A673 (cell line): ENCODE measurements around the gene KHDC1L. TPM values are rescaled to one million over a fixed set of nuclear protein-coding genes. Genes with fewer than 3 reads are reported as not detected.
"Not testable (repeated sequence)": the region's sequence is repeated elsewhere in the genome, so short reads cannot be mapped to it uniquely, and the experiment has no call there.

Experiments
- BruUV-seq: library from RNA; stranded (reverse); fragments of 400-500 nt; replicated peaks from 2 replicates; lab custom pipeline; 2021; lab: Mats Ljungman, UMichigan
- CTCF ChIA-PET: fragments of 300-600 bp; sonication (Branson Sonifier 250); formaldehyde crosslinking; loops from one replicate; lab custom pipeline; 2022; ENCODE audit warnings: antibody characterized with exemption; lab: Charles Lee
- POLR2A ChIA-PET: fragments of 300-600 bp; sonication (Branson Sonifier 250); formaldehyde crosslinking; loops from one replicate; lab custom pipeline; 2022; ENCODE audit warnings: antibody characterized with exemption; ENCODE audit not compliant: low non-redundant PET; lab: Charles Lee
- DNase-seq: peaks from one replicate; pipeline ENCODE4 v3.0.0-alpha.2; 2015; ENCODE audit warnings: low spot score
- H3K27ac ChIP-seq: fragments of 200-600 bp; sonication (generic); 2 replicates; pipeline ENCODE4 v1.5.1; 2016; ENCODE audit warnings: mixed run types, low read depth, mild to moderate bottlenecking, mixed read lengths, antibody characterized with exemption, low read length; ENCODE audit not compliant: poor library complexity, severe bottlenecking
- H3K27me3 ChIP-seq: fragments of 200-600 bp; sonication (generic); replicated peaks from 2 replicates; pipeline ENCODE4 v1.6.1; 2017; ENCODE audit warnings: mixed run types, low read depth, mild to moderate bottlenecking, mixed read lengths, antibody characterized with exemption, low read length; ENCODE audit not compliant: insufficient read depth, poor library complexity
- H3K36me3 ChIP-seq: fragments of 200-600 bp; sonication (generic); 2 replicates; pipeline ENCODE4 v1.6.1; 2016; ENCODE audit warnings: mixed run types, mild to moderate bottlenecking, mixed read lengths, antibody characterized with exemption, low read length; ENCODE audit not compliant: insufficient read depth, poor library complexity, severe bottlenecking
- H3K4me1 ChIP-seq: fragments of 200-600 bp; sonication (generic); 2 replicates; pipeline ENCODE4 v1.6.1; 2017; ENCODE audit warnings: mixed run types, mild to moderate bottlenecking, mixed read lengths, antibody characterized with exemption, low read length; ENCODE audit not compliant: insufficient read depth, poor library complexity, severe bottlenecking
- H3K4me3 ChIP-seq: fragments of 200-600 bp; sonication (generic); 2 replicates; pipeline ENCODE4 v1.5.1; 2016; ENCODE audit warnings: low read depth, mixed run types, mild to moderate bottlenecking, mixed read lengths, low read length; ENCODE audit not compliant: poor library complexity, severe bottlenecking
- H3K9me3 ChIP-seq: fragments of 200-600 bp; sonication (generic); 2 replicates; pipeline ENCODE4 v1.6.1; 2016; ENCODE audit warnings: mixed run types, low read depth, mild to moderate bottlenecking, mixed read lengths, antibody characterized with exemption, low read length; ENCODE audit not compliant: poor library complexity, severe bottlenecking
- EZH2 ChIP-seq: fragments of 200-600 bp; sonication (generic); IDR thresholded peaks from 2 replicates; pipeline ENCODE4 v1.6.1; 2017; ENCODE audit warnings: borderline replicate concordance, low read depth, mild to moderate bottlenecking, mixed read lengths, antibody characterized with exemption, low read length; ENCODE audit not compliant: poor library complexity, severe bottlenecking
- intact Hi-C: fragments of 100-400 bp; cut with micrococcal nuclease; formaldehyde crosslinking; loops from one replicate; pipeline ENCODE4 v1.10.0; 2022; ENCODE audit not compliant: unreplicated experiment
- total RNA-seq: library from RNA; stranded (reverse); gene quantifications from 2 replicates; pipeline ENCODE4 v1.2.3, GENCODE V29; 2021
- TF ChIP-seq, protein P1 (sequence below): fragments of 300-800, 200-600 bp; sonication (generic); conservative IDR thresholded peaks from 2 replicates; pipeline ENCODE4 v1.5.1; 2017; ENCODE audit warnings: low read depth, mild to moderate bottlenecking, antibody characterized with exemption, low read length, moderate library complexity, mixed read lengths

Gene KHDC1L
- total RNA-seq, 1 experiment from 2014 or later, result not detected

- no peak overlapping the region for H3K4me3 ChIP-seq
- ChIA-PET CTCF (no interaction called here), POLR2A (no interaction called here)
- TF ChIP-seq, protein P1, sequence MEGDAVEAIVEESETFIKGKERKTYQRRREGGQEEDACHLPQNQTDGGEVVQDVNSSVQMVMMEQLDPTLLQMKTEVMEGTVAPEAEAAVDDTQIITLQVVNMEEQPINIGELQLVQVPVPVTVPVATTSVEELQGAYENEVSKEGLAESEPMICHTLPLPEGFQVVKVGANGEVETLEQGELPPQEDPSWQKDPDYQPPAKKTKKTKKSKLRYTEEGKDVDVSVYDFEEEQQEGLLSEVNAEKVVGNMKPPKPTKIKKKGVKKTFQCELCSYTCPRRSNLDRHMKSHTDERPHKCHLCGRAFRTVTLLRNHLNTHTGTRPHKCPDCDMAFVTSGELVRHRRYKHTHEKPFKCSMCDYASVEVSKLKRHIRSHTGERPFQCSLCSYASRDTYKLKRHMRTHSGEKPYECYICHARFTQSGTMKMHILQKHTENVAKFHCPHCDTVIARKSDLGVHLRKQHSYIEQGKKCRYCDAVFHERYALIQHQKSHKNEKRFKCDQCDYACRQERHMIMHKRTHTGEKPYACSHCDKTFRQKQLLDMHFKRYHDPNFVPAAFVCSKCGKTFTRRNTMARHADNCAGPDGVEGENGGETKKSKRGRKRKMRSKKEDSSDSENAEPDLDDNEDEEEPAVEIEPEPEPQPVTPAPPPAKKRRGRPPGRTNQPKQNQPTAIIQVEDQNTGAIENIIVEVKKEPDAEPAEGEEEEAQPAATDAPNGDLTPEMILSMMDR, result no peak
- TF ChIP-seq EZH2, result no peak
- BruUV-seq, result no TSS peak
- DNase-seq, result no peak
- H3K9me3 ChIP-seq, result no peaks in the 10 kb centered on the region
- no peaks in the 10 kb centered on the region for H3K4me1 ChIP-seq
- intact Hi-C loops, result no loop called here
- no peaks in the 10 kb centered on the region for H3K27me3 ChIP-seq
- no peak overlapping the region for H3K27ac ChIP-seq
- no peaks in the 10 kb centered on the region for H3K36me3 ChIP-seq
Observed at GRCh38 chr6:73234733-73235132, 9.4 kb upstream of the KHDC1L start.

- H3K4me1 ChIP-seq, intact Hi-C loops, H3K9me3 ChIP-seq, H3K27me3 ChIP-seq, H3K27ac ChIP-seq, H3K36me3 ChIP-seq, POLR2A ChIA-PET, H3K4me3 ChIP-seq, CTCF ChIA-PET, BruUV-seq: not testable (repeated sequence)
- peak; percentile 38 for DNase-seq
Observed at GRCh38 chr6:73233971-73234370, 8.7 kb upstream of the KHDC1L start.

- H3K27me3 ChIP-seq, result no peaks in the 10 kb centered on the region
- POLR2A ChIA-PET, result no interaction called here
- no peak overlapping the region for H3K27ac ChIP-seq
- intact Hi-C loops, result no loop called here
- BruUV-seq, result no TSS peak
- CTCF ChIA-PET, result no interaction called here
- H3K4me3 ChIP-seq, result no peak overlapping the region
- TF ChIP-seq, protein P1, result no peak
- TF ChIP-seq EZH2, result no peak
- no peaks in the 10 kb centered on the region for H3K4me1 ChIP-seq
- H3K9me3 ChIP-seq, result no peaks in the 10 kb centered on the region
- no peak for DNase-seq
- no peaks in the 10 kb centered on the region for H3K36me3 ChIP-seq
Observed at GRCh38 chr6:73233048-73233447, 7.8 kb upstream of the KHDC1L start.

DNA sequence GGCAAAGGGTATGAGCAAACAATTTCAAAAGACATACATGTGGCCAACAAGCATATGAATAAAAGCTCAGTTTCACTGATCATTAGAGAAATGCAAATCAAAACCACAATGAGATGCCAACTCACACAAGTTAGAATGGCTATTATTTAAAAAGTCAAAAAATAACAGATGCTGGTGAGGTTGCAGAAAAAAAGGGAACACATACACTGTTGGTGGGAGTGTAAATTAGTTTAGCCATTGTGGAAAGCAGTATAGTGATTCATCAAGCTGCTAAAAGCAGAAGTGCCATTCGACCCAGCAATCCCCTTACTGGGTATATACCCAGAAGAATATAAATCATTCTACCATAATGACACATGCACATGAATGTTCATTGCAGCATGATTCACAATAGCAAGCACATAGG is 6.7 kb upstream of the KHDC1L start:
- no TSS peak for BruUV-seq
- H3K4me3 ChIP-seq, result no peak overlapping the region
- H3K27me3 ChIP-seq, result no peaks in the 10 kb centered on the region
- no peaks in the 10 kb centered on the region for H3K4me1 ChIP-seq
- TF ChIP-seq, protein P1, result no peak
- TF ChIP-seq EZH2, result no peak
- H3K36me3 ChIP-seq, result no peaks in the 10 kb centered on the region
- H3K27ac ChIP-seq, result no peak overlapping the region
- no peak for DNase-seq
- ChIA-PET CTCF (no interaction called here), POLR2A (no interaction called here)
- intact Hi-C loops, result no loop called here
- no peaks in the 10 kb centered on the region for H3K9me3 ChIP-seq
